HG03060 (cell line): ENCODE measurements around the gene ETS1.

Source experiments
- ATAC-seq: cut with Tn5 transposase; IDR thresholded peaks from one replicate; pipeline ENCODE4 v1.9.1; 2021; ENCODE audit warnings: low read depth, moderate number of reproducible peaks; ENCODE audit not compliant: unreplicated experiment

ETS1 gene

DNA sequence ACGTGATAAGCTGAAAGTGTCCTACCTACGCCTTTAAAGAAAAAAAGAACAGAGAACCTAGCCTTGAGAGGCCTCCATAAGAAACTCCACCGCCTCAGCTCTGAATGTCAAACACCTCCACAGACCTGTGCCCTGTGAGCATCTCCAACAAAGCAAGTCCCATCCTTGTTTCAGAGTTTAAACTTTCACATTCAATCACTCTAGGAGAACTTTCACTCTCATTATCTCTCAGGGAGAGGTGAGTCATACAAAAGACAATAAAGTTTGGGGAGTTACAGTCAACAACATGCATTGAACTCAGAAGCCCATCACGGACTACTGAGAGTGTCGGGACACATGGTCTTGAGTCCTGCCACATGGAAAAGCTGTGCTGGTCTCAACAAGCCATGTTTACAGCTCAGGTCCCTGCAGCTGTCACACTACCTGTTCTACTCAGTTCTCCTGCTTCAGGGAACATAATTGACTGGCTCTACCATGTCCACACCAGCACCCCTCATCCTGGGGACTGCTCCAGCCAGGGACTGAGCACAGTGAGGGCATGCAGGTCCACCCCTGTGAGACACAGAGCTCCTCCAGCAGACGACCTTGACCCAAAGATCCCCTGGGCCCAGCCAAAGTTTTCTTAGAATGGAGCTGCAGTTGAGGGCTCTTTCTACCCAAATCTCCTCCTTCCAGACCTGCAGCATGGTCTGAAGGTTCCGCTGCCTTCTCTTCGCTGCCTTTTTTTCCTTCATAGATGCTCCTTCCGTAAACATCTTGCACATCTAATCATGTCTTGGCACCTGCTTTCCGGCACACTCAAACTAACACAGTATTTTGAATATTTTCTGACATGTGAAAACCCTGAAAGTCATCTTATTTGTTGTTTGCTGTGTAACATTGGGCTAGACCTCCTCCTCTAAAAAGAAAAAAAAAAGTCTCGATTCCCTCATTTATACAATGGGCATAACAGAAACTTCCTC lies 114.9 kb downstream of the ETS1 start:
- peak; percentile 57 for ATAC-seq

DNA sequence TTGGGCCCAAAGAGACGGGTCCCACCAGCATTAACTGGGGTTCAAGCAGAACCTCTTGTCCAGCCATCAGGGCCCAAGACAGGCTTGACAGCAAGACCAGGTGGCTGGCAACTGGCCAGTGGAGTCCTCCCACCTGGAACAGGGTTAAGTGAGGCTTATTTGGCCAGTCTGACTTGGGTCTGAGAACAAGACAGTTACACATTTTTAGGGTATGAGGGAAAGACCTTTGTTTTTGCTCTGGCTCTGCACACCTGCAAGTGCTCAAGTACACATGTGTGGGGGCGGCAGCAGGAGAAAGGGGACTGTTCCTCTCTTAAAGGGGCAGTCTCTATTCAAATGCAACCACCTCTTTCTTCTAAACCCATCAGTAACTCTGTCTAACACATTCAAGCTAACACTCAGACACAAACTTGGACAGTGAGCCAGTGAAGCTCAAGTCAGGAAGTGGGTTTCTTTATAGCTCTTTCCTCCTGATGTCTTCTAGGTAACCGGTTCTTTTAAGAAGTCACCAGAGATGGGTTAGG lies 116.2 kb downstream of the ETS1 start:
- ATAC-seq: peak; percentile 31

DNA sequence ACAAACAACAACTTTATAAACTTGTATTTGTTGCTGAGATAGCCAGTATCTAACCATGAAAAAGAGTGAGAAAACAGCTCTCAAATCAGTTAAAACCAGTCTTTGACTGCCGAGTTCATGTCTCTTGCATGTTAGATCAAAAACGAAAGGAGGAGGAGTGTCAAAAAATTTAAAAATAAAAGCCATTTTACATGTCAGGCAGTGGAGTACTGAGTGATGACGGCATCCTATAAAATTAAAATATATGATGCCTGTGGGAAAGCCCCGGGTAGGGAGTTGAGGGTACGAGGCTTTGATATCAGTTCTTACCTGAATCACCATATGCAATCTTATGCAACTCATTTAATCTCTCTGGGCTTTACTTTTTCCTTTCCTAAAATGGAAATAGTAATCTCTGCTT lies 117.3 kb downstream of the ETS1 start:
- no peak for ATAC-seq

DNA sequence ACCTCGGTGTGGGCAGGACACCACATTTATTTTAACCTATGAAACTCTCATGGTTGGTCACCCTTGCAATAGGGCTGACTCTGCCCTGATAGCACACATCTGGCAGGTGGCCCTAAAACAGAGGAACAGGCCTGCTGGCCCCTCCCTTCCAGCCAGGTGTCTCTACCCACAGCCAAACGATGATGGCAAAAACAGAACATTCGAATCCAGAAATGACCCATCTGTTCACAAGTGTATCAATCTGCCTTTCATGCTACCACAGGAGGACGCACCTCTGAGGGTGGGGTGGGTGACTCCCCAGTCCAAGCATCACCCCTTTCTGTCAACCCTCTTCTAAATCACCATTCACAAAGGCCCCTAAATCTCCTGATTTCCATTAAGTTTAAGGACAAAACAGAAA lies 118.1 kb downstream of the ETS1 start:
- ATAC-seq: peak; percentile 32

DNA sequence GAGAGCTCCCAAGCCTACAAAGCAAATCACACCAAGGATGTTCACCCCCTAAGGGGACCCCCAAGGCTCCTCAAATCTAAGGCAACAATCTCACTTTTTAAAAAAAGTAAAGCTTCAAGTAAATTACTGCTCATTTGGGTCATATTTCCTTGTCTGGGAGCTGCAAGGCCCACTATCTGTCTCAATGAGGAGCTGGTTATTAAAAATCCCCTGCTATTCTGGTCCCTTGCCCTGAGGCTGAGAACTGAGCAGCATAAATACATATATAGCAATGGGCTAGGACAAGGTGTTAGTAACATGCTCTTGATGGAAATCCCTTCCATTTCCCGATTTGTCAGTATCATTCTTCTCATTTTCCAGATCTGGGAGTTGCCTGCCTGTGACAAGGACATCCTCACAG lies 119.2 kb downstream of the ETS1 start:
- no peak for ATAC-seq

DNA sequence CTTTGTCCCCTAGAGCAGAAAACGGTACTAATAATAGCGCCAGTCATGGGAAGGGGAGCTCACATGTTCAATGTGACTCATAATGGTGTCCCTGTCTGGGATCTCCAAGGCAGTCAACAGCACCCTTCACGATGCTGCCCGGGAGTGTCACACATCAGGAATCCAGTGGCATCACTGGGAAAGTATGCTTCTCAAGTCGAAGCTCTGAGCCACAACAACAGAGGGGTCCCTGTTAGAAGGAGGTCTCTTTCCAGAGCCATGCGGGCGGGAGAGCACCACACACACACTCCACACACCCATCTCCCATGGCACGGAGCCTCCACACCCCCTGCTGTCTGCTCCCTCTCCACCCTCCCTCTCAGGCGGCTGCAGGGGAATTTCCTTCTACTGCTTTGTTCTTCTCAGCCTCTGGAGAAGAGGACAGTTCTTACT lies 119.7 kb downstream of the ETS1 start:
- no peak for ATAC-seq

DNA sequence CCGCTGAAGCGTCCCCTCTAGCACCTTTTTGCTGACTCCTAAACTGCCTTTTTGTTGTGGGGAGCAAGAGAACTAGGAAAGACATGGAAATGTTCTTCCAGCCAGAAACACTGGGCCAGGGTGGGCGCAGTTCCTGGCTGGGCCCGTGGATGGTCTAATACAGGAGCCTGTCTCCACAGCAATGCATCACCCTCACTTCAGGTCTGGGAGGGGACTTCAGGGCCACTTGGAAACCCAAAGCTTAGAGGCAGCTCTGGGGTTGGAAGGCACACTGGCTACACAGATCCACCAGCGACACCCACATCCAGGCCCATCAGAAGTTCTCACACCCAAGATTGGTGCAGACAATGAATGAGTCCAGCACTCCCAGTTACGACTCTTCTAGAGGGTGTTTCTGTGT lies 120.3 kb downstream of the ETS1 start:
- no peak for ATAC-seq

DNA sequence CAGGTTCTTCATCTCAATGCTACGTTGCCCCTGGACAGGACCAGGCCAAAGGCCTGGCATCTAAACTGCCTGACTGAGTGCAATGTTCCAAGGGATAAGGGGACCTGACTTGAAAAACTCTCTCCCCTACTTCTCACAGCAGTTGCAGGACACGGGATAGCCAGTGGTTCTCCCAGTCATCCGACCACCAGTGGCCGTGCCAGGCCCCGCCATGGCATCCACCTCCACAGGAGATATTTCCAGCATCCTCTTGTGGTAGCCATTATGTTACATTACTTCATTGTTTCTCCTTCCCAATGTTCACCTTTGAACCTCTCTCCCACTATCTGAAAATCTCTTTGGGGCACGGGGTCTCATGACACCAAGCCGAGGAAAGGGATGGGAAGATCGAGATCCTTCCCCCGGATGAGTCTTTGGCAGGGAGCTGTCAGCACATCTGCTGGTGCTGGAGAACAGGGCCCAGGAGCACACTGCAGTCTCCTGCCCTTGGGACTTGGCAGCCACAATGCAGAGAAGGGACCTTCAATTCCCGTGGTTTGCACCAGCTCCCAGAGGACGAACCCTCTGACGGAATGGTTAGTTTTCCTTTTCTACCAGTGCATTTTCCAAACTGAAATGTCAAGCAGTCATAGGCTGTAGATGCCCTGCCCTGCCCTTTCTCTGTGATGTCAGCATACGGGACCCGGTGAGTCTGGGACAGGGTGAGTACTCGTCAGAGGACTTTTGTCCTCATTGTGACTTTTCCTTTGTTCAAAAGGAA lies 121.2 kb downstream of the ETS1 start:
- no peak for ATAC-seq

DNA sequence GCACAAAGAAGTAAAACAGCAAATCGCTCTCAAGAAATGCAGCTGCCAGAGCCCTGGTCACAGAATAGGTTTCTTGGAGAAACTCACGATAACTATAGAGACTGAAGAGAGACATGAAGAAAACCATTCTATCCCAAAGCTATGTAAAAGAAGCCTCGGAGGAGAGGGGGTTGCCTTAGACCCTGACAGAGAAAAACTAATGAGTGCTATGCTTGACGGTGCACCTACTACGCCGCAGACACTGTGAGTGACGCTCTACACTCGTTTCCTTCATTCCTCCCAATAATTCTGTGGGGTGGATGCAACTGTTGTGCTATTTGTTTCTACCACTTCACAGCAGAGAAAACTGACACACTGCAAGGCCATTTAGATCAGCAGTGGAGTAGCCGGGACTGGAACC lies 121.8 kb downstream of the ETS1 start:
- no peak for ATAC-seq

DNA sequence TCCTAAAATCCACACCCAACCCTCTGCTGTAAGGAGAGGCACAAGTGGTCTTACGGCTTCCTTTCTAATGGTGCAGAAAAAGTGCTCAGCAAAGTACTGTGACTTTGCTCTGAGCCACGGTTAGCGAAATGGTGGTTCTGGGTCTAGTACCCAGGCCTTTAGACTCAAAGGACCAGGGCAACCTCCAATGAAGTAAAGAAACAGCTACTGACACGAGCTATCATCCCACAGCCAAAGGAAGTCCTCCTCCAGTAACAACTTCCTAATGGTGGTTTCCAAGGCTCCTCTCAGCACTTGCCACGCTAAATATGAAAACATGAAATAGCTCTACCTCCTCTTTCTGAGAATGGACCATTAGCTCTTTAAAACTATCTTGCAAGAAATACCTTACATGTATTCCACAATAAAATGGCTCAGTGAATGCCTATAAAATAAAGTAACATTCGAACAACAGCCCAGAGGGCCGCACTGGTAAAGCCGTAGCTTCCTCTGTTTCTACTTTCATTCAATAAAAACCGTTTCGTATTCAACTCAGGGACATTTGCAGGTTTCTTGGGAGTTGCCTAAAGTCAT lies 122.4 kb downstream of the ETS1 start:
- ATAC-seq: no peak

DNA sequence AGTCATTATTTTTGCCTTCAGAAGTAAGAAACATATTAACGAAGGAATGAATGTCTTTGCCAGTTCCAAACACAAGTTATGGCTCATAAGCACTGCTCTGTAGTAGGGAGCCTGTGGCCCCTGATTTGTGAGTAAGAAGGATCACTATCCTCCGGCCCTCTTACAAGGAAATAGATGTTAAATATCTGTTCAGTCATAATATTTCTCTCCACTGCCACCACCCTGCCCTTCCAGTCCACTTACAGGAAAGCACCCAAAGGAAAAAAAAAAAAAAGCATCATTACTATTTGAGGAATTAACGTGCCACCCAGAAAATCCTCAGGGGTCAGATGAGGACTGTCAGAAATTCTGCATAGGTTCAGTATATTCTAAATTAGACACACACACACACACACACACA lies 123.4 kb downstream of the ETS1 start:
- no peak for ATAC-seq

DNA sequence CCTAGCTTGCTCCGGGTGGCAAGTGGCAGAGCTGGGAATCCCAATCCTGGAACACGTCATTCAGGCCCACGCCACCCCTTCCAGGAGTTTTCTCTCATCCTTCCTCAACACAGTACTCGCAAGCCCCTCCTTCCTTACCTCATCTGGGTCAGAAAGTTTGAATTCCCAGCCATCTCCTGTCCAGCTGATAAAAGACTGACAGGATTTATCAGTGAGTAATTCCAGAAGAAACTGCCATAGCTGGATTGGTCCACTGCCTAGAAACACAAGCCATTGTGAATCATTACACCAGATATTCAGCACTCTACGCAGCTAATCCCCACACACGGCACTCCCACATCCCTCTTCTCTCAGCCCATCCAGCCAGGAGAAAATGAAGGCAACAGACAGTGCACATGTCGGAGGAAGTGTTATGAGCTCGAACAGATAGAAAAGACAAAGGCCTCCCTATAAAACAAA lies 124.0 kb downstream of the ETS1 start:
- no peak for ATAC-seq

DNA sequence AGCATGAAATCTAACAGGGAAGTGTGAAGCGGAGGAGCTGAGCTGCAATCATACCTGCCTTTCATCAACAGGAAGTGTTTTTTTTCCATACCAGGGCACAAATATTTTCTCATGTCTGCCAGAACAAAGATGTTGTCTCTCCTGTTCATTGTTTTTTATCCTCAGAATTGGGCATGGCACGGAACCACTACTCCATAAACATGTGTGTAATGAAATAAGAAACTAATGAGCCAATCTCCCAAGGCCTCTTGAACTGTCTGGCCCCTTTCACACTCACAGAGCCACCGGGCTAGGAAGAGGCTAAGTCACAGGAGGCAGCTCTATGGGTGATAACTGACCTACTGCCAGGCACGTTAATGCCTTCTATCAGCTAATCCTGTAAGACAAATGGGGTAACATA lies 124.4 kb downstream of the ETS1 start:
- no peak for ATAC-seq

DNA sequence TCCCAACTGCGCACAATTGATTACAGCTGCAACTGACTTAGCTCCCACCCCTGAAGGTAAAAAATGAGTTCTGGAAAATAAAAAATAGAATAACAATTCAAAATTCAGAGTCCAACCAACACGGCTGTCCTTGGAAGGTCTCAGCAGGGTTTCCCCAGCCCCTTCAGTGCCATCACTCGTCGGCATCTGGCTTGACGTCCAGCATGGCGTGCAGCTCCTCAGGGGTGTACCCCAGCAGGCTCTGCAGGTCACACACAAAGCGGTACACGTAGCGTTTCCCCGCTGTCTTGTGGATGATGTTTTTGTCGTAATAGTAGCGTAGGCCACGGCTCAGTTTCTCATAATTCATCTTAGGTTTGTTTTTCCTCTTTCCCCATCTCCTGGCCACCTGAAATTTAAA lies 125.2 kb downstream of the ETS1 start:
- ATAC-seq: no peak

DNA sequence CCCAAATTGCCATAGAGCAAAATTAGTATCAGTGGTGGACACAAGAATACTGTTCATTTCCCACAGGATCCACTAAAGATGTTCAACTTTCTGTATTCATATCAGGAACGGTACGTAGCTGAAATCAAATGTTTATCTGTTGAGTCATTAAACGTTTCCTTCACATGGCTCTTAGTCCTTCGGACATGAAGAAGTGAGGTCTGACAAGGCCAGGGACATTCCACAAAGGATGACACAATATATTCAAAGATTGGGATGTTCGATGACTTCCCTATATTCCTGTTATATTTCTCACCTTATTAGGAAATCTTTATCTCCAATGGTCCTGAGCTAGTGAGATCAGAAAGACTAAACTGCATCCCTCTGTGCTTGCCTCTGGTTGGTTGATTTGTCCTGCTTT lies 129.0 kb downstream of the ETS1 start:
- ATAC-seq: no peak

DNA sequence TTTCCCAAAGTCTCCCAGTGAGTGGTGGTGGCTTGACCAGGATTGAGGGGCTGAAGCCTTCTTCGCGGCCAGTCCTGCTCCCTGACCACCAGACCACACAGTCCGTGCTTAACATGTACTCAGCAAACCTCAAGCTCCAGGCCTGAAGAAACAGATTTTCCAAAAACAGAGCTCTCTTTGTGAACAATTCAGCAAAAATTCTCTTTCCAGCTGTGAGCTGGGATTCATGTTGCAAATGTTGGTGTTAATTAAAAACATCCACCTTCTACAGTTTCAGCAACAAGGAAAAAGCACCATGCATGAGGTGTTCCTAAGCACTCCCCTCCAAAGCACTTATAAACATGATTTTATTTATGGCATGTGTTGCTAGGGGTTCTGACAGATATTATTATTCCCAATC lies 129.5 kb downstream of the ETS1 start:
- no peak for ATAC-seq

DNA sequence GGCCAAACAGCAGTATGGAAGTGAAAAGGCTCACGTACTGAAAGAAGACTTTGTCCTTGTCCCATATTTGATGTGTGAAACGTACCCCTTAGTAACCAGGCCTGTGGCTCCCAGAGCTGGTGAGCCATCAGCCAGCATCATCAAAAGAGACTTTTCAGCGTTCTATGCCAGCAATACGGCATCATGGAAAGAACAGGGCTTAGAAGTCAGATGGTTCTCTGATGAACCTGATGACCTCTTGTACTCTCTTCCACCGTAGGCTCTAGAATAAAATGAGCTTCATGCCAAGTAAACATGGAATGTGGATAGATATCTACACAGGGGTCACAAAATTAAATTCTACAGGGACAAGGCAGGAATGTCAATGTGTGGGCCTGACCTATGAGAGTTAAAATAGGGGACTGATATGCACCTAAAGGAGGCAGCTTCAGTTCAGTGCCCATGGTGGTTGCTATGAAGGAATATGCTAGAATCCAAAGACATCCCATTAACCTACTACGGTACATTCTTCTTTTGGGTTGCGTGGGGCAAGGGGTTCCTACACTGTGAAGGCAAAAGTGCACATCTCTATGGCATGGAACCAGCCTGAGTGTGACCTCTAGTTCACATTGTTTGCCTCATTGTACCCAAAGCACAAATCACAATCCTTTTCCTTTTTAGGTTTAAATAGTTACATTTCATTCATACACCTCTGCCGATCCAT lies 130.6 kb downstream of the ETS1 start:
- ATAC-seq: no peak

DNA sequence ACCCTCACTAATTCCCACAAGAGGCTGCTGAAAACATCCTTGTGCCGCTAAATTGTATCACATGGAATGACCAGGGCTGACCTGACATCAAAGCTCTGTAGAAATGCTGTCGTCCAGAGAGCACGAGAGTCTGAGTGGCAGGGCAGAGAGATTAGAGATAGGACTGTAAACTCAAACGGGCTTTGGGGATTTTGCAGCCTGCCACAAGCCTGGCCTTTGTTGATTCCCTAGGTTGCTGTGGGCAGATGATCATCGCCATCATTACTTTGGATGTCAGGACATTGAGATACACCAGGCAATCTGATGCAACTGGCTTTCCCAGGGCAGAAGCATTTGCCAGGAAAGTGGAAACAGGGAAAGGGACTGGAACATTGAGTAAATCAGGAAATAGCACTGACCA lies 131.6 kb downstream of the ETS1 start:
- ATAC-seq: no peak

DNA sequence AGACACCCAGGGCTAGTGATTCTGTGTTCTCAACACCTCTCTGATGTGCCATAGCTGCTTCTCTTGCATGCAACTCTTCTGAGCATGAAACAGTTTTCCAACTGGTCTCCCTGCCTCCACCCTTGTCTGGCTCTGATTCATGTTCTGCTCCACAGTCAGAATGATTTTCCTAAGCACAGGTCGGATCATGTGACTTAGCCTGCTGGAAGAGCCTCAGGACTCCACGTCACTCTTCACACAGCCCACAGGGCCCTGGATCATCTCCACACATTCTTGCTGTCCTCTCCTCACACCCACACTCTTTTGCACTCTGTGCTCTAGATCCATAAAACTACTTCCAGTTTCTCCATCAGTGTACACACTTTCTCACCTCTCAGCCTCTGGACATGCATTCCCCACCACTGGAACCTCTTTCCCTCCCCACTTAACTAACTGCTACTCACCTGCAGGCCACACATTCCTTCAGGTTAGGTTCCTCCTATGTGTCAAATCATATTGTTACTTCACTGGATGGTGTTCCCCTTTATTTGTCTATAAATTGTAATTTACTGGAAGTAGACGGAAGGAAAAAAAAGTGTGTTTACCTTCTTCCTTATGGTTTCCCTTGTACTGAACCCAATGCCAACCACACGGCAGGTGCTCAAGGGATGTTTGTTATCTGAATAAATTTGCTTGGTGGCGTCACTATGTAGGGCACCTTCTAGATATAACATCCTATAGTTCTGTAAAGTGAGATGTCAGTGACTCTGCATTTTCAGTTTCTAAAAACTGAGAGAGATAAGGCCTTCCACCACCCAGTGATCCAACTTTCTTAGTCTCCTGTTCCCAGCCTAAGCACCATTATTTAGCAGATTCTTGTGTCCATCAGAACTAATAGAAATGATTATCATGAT lies 133.7 kb downstream of the ETS1 start:
- no peak for ATAC-seq
